ENCODE results near the gene PPP6R3. TPM values are rescaled to one million over a fixed set of nuclear protein-coding genes. Genes with fewer than 3 reads are reported as not detected.
A peak's percentile ranks its signal among the peaks of the same experiment; 100 is the strongest.
"Not testable (repeated sequence)": the region's sequence is repeated elsewhere in the genome, so short reads cannot be mapped to it uniquely, and the experiment has no call there.

The PPP6R3 gene
- total RNA-seq, 1 donor from 2014 or later = 152 TPM

DNA sequence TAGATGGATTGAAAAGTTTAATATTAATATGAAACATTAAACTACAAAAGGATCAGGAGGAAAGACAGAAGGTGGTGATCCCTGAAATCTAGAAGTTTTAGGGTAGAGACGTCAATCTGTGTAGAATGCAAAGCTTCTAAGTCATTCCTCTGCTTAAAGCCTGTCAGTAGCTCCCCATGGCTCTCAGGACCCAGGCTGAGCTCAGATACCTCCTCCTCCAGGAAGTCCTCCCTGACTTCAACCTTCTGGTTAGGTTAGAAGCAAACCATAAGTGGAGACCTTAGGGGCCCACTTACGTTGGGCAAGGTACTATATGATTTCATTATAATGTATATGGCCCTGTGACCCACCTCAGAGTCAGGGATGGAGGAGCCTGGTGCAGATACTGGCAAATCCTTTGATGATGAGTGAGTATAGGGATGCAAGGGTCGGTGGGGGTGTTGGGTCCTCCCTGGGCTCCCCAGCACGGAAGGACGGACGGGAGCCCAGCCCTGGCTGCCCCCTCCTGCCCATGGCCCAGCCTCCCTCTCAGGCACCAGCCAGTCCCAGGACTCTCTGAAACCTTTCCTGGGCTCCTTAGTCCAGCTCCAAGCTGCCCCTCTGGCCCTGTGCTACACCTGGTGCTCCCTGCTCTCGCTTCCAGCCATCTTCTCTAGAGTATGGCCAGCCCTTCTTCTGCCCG is 3.2 kb upstream of the PPP6R3 start:
- DNase-seq = no peak

DNA sequence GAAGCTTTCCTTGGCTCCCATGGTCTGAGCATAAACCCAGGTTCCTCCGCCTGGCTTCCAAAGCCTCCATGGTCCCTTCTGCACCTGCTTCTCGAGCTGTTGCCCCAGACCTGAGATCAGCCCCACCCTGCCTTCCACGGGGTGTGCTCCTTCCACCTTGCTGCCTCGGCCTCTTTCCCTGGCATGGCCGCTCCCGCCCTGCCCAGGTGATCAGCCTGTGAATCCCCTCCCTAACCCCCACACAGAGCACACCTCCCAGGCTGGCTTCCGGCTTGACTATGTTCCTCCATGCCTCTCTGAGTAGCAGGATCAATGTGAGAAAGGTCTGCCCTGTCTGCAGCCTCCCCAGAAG is 2.7 kb upstream of the PPP6R3 start:
- DNase-seq = no peak

DNA sequence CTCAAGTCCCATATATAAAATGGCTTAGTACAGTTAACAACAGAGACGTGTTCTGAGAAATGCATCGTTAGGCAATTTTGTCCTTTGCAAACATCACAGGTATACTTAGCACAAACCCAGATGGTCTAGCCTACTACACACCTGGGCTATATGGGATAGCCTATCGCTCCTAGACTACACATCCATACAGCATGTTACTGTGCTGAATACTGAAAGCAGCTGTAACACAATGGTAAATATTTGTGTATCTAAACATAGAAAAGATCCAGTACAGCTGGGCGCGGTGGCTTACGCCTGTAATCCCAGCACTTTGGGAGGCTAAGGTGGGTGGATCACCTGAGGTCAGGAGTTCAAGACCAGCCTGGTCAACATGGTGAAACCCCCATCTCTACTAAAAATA is 2.2 kb upstream of the PPP6R3 start:
- DNase-seq = not testable (repeated sequence)

DNA sequence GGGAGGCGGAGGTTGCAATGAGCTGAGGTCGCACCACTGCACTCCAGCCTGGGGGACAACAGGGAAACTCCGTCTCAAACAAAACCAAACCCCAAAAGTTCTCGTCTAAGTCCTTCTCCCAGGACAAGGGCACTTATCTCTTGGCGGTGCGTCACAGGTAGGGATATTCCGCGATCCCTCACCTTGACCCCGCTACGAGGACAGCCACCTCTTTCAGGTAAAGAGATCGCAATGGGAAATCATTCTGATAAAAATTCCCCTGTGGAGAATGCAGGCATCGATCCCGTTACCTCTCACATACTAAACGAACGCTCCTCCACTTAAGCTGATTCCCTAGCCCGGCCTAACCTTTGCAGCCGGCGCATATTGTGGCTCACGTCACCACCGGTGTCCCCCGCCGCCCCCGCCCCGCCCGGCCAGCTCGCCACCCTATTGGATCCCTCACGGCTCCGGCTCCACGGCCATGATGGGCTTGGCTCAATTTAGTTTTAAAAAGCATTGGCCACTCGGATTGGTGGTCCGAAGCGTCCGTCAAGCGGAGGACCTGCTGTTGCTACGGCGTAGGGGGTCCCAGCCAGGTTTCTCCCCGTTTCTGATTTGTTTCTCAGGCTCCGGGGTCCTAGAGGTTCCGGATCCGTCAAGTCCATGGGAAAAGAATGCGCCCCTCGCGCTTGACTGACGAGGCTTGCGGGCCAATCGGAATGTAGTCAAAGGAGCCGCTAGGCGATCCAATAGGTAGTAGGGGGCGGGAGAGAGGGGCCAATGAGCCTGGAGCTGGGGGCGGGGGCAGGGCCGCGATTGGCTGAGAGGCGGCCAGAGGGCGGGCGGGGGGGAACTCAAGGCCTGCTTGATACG is 439 bp upstream of the PPP6R3 start:
- DNase-seq = peak; percentile 97

DNA sequence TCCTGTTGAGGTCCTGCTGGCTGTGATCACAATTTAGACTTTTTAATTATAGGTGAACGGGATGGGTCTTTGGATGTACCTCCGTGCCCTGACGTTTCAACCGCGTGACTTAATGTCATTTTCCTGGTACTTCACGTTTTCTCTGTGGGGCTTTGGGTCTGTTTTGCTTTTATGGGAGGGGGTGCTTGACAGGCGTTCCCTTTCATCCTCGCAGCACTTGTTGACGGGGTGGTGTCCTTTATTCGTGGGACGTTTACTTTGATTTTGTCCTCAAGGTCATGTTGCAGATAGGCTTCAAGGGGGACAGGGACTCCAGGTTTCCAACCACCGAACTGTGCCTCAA is 994 bp downstream of the PPP6R3 start:
- DNase-seq = no peak

DNA sequence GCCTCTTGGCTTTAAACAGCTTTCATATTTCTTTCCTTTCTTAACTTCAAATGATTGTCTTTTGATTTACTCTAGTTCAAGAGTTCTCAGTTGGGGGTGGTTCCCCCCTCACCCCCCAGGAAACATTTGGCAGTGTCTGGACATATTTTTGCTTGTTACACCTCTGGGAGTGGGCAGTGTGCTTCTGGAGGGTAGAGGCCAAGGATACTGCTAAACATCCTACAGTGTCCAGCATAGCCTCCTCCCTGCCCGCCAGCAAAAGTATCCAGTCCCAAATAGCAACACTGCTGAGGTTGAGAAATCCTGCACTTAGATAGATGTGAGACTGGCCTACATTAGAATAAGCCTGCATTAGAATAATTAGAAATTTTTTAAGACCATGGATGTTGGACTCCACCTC is 3.2 kb downstream of the PPP6R3 start:
- no peak for DNase-seq

DNA sequence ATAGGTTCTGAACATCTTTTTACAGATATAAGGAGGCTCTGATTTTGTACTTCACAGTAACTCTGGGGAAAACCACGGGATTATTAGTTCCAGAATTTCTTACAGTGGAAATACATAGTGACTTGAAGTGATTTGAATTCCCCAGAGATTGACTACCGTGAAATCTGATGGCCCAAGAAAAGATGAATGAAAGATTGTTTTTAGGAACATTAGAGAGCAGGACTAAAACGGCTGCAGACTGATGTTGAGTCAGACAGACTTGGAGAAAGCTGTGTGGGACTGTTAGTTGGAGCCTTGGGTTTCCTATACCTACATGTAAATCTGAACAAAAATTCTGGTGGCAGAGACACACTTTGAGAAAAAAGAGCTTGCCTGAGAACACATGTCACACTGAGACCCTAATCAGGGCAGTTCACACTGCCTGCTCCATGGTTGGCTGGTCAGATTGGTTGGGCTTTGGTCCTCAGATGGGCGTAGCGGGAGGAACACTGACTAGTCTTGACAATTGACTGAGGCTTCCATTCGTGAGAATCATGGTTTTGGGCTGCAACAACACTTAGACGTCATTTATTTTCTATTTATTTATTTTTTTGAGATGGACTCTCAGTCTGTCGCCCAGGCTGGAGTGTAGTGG is 6.8 kb downstream of the PPP6R3 start:
- no peak for DNase-seq

DNA sequence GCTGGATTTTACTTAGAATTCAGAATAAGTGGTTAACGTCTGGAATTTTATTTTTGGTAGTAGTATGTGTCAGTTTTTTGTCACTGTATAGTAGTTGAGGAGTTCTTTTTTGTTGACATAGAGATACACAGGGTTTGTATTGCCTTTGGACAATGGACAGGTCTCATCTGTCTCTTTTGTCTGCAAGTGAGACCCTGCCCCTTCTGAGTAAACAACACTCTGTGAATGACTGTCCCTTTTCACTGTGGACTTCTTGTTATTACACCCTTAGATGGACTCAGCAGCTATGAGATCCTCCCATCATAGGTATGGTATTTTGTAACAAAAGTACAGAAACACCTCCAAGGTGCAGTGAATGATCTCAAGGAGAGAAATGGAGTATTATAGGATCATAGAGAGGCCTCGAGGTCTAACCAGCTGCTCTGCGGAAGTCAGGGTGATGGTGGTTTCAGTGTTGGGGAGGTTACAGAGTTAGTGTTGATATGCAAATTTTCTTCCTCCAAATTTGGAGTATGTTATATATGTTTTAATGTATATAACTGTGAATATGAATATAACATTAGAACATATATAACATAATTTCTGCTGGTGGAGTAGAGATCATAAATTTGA is 7.8 kb downstream of the PPP6R3 start:
- no peak for DNase-seq

DNA sequence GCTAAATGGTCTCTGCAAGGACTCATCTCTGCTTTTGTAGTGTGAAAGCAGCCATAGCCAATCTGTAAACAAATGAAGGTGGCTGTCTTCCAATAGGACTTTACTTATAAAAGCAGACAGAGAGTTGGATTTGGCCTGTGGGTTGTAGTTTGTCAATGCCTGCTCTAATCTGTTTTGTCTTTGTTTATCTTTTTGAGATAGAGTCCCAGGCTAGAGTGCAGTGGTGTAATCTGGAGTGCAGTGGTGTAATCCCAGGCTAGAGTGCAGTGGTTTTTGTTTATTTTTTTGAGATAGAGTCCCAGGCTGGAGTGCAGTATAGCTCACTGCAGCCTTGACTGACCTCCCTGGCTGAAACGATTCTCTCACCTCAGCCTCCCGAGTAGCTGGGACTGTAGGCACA is 8.6 kb downstream of the PPP6R3 start:
- no peak for DNase-seq

DNA sequence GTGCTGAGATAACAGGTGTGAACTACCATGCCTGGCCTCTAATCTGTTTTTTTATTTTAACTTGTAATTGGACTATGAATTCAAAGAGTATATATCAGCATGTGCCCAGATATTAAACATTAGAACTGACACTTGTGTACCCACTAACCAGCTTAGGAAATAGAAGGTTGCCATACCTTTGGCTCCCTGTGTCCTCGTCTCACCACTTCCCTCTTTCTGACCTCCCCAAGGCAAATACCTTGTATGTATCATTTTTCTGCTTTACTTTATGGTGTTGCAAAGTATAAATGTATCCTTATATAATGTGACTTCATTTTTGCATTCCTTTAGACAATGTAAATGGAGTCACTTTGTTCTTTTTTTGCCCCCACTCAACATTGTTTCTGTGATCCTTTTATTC is 9.1 kb downstream of the PPP6R3 start:
- DNase-seq = no peak

DNA sequence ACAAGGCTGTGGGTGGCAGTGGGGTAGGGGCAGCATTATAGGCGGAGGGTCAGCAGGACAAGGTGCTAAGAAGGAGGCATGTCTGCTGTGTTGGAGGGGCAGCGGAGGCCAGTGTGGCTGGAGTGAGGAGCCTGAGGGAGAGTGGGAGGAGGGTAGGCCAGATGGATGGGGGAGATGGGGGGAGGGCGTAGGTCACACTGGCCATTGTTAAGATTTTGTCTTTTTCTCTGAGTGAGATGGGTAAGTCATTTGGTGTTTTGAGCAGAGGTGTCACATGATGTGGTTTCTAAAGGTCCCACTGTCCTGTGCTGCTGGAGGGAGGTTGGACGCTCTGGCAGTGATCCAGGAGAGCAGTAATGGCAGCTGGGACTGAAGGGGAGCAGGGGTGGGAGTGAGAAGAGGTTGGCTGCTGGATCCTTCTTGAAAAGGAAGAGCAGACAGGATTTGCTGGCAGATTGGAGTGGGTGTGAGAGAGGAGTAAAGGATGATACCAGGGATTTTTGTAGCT is 9.8 kb downstream of the PPP6R3 start:
- peak; percentile 46 for DNase-seq

DNA sequence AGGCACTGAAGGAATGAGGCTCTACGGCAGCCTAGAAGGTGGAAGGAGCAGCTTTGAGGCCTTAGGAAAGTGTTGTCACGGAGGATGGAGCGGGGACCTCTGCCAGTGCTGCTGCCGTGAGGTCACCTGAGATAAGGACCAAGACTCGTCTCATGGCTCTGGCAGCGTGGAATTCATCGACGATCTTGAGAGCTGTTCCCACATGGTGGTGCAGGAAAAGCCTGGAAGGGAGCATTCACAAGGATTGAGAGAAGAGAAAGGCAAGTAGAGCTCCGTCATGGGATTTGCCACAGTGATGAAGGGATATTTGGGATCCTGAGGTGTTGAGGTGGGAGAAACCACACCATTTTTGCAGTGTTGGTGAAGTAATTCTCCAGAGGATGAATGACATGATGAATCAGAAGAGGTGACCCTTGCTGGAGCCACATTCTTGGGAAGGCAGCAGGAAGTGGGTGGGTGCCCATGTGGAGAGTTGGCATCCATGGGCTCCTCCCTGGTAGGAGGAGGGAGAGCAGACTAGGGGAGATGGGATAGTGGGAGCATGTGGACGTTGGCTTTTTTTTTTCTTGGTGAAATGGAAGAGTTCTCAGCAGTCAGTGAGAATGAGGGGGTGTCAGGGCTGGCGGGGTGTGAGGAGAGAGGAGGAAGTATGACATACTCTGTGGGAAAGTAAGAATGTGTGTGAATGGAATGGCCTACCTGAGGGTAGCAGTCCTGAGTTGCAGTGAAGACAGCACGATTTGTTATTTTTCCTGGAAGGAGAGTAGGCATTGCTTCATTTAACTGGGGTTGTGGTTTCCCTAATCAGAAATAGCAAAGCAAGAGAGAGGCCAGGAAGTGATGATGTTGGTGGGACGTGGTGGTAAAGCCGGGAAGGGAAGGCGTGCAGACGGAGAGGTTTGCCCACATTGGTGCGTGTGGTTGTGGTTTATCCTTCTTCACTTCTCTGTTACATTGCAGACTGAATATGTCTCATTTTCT is 11.1 kb downstream of the PPP6R3 start:
- DNase-seq = no peak

DNA sequence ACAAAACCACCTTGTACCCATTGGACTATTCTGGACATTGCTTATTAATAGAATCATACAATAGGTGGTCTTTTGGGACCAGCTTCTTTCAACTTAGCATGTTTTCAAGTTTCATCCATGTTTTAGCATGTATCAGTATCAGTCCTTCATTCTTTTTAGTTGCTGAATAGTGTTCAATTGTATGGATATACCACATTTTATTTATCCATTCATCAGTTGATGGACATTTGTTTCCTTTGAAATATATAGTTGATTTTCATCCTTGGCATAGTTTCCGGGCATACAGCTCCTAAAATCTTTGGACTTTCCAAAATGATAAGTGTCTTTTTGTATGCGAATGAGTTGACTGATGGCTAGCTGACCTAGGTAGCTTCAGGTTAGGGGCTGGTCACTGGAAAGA is 12.2 kb downstream of the PPP6R3 start:
- DNase-seq = no peak

DNA sequence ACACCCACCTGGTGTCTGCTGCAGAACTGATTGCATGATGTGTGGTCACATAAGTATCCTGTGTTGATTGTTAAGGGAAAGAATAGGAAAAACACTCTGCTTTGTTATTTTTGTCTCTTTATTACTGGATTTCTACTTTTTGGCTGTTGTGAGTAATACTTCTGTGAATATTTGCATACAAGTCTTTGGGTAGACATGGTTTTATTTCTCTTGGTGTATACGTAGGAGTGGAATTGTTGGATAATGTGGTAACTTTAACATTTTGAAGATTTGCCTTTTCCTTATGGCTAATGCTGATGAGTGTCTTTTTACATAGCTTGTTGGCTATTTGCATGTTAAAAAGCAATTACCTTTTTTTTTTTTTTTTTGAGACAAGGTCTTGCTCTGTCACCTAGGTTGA is 13.1 kb downstream of the PPP6R3 start:
- DNase-seq = no peak

DNA sequence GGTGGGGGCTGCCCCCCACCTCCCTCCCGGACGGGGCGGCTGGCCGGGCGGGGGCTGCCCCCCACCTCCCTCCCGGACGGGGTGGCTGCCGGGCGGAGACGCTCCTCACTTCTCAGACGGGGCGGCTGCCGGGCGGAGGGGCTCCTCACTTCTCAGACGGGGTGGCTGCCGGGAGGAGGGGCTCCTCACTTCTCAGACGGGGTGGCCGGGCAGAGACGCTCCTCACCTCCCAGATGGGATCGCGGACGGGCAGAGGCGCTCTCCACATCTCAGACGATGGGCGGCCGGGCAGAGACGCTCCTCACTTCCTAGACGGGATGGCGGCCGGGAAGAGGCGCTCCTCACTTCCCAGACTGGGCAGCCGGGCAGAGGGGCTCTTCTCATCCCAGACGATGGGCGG is 15.1 kb downstream of the PPP6R3 start:
- DNase-seq = not testable (repeated sequence)

DNA sequence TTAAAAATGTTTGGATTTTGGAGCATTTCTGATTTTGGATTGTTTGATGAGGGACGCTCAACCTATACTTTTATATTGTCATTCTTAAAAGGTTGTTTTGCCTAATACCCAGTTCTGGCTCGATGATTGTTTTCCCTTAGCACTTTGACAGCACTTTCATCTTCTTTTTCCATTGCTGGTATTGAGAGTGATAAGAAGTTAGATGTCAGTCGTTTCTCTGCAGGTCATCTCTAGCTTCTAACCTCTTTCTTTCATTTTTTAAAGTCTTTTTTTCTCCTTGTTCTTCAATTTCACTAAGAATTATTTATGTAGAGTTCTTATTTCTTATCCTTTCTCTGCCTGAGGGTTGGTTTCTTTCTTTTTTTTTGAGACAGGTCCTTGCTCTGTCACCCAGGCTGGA is 18.8 kb downstream of the PPP6R3 start:
- DNase-seq = no peak

DNA sequence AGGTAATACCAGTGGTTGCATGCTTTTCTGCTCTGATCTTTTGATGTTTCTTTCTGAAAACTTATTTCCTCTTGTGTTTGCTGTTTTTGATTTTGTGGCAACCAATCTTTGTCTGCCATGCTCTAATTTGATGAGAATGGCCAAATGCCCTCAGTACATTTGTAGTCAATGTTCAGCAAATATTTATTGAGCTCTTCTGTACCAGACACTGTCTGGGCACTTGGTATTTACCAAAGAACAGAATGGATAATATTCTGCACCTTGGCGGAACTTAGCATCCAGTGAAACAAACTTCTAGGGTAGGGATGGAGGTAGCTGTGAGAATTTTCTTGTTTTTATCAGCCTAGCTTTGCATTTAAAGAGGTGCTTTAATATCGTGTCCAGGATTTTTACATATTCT is 19.6 kb downstream of the PPP6R3 start:
- no peak for DNase-seq

DNA sequence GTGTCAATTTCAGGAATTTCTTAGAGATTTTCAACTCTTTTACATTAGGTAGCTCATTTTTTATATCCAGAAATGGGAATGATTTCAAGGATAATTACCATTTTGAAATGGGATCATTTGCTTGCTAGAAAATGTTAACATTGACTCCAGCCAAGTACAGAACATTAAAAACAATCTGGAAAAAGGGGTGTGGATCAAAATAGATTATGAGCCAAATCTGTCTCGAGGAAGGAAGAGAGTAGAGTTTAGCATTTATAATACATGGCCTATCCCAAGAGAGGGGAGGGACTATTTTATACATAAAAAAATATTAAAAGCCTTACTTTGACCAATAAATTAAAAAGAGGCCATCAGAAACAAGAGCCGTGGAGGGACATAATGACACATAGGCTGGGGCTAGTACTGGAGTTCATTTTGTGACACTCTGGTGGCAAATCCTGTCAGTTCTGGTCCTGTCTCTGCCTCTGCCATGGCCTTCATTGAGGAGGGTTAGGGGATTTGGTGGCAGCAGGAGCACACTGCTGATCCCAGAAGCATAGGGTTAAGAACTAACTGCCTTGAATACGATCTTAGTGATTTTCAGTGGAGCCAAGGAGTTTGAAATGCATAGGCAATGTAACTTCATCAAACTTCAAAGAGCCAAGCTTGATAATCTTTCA is 20.4 kb downstream of the PPP6R3 start:
- DNase-seq = no peak

DNA sequence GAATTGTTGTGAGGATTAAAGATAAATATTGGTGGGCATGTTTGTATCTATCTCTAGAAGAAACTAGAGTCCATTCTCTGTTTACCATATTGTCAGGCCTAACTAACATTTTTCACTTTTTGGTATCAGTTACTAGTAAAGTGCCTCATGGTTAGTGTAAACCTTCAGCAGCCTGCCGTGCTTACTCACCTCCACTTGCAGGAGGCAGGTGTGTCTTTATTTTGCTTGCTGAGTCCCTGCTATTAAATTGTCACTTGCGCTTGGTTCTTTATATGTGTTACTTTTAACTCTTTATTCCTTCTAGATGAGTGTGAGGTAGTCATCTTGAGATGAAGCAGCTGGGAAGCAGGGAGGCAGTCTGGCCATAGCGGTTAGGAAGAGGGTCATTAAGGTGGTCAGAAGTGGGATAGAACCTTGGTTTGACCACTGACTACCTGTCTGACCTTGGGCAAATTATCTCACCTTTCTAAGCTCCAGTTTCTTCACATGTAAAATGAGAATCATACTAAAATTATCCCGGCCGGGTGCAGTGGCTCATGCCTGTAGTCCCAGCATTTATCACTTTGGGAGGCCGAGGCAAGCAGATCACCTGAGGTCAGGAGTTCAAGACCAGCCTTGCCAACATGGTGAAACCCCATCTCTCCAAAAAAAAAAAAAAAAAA is 21.2 kb downstream of the PPP6R3 start:
- DNase-seq = no peak

DNA sequence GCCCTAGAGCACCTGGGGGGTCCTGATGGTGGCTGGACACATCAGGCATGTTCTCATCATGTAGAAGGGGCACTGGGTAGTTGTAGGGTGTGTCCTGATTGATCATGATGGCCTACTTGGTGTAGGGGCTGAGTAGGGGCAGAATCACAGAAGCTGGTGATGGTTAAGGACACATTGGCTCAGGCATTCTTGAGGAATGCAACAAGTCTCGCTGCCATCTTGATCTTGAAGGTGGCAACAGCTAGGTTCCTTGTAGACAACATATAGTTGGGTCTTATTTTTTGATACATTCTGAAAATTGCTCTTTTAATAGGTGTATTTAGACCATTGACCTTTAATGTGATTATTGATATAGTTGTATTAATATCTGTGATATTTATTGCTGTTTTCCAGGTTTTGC is 28.1 kb downstream of the PPP6R3 start:
- DNase-seq = no peak
